ENCODE data around the gene ASAP2.

The ASAP2 gene

GRCh38 chr2:9205963-9206948, at the start of gene ASAP2:
Gene ASAP2, plus strand, starts transcription at chr2:9206812. Its CDS starts 293 bp downstream, at chr2:9207105.
- peak; percentile 31 for DNase-seq

GRCh38 chr2:9158786-9159779, 47.5 kb upstream of the ASAP2 start:
- no peak for DNase-seq

- no peak for DNase-seq
Measured at GRCh38 chr2:9160732-9161131, 45.9 kb upstream of the ASAP2 start.

- DNase-seq = no peak
Measured at GRCh38 chr2:9162841-9163240, 43.8 kb upstream of the ASAP2 start.

GRCh38 chr2:9163306-9164111, 43.1 kb upstream of the ASAP2 start:
- no peak for DNase-seq

- no peak for DNase-seq
Measured at GRCh38 chr2:9164112-9164608, 42.5 kb upstream of the ASAP2 start.

- no peak for DNase-seq
Measured at GRCh38 chr2:9165625-9166024, 41.0 kb upstream of the ASAP2 start.

GRCh38 chr2:9166579-9167377, 39.8 kb upstream of the ASAP2 start:
- DNase-seq = no peak

GRCh38 chr2:9167718-9168657, 38.6 kb upstream of the ASAP2 start:
- no peak for DNase-seq

GRCh38 chr2:9168821-9169221, 37.8 kb upstream of the ASAP2 start:
- no peak for DNase-seq

GRCh38 chr2:9169349-9170107, 37.1 kb upstream of the ASAP2 start:
- no peak for DNase-seq

GRCh38 chr2:9170458-9171130, 36.0 kb upstream of the ASAP2 start:
- no peak for DNase-seq

GRCh38 chr2:9174771-9175437, 31.7 kb upstream of the ASAP2 start:
- DNase-seq = no peak

- DNase-seq = no peak
Measured at GRCh38 chr2:9178110-9178903, 28.3 kb upstream of the ASAP2 start.

GRCh38 chr2:9178904-9179571, 27.6 kb upstream of the ASAP2 start:
- DNase-seq = no peak

- no peak for DNase-seq
Measured at GRCh38 chr2:9179572-9180201, 26.9 kb upstream of the ASAP2 start.

Measured in CD4-positive, alpha-beta T cell treated with Interleukin-17A for 4 hours (primary cell).